Activated CD8-positive, alpha-beta memory T cell treated with anti-CD3 and anti-CD28 coated beads for 1 hour (primary cell): Measurements from ENCODE around the gene VTN.

ENCODE experiments used
- DNase-seq, 2 donors: peaks; one replicate each; pipeline ENCODE4 v3.0.0-alpha.2; 2020; ENCODE audit warnings: low read depth in 1 of 2; ENCODE audit errors: extremely low read depth in 1 of 2

Gene VTN

DNA sequence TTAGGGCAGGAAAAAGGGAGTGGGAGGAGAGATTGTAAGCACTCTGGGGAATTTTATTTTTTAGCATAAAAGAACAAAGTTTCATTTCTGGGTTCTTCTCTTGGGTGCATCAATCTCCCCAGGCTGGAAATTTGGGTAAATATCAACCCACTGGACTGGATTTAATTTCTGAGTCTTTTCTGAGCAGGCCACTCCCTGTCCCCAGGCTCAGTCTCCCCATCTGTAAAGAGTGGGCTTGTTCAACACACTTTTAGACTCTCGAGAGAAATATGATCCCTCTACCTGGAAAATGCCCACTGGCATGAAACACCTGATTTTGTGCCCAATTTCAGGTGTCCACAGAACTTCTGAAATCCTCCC lies 617 bp upstream of the VTN start:
- no peak for DNase-seq

DNA sequence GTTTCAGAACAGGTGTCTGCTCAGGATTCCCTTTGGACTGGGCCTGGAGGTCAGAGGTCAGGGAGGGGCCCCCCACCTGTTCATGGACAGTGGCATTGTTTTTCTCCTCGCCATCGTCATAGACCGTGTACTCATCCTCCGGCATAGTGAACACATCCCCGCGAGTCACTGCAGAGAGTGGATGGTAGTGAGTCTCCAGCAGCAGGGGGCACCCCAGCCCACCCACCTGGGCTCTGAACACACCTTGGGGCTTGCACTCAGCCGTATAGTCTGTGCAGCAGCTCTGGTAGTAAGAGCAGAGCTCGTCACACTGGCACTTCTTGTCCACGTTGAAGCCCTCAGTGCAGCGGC lies 448 bp downstream of the VTN start:
- no peak for DNase-seq

DNA sequence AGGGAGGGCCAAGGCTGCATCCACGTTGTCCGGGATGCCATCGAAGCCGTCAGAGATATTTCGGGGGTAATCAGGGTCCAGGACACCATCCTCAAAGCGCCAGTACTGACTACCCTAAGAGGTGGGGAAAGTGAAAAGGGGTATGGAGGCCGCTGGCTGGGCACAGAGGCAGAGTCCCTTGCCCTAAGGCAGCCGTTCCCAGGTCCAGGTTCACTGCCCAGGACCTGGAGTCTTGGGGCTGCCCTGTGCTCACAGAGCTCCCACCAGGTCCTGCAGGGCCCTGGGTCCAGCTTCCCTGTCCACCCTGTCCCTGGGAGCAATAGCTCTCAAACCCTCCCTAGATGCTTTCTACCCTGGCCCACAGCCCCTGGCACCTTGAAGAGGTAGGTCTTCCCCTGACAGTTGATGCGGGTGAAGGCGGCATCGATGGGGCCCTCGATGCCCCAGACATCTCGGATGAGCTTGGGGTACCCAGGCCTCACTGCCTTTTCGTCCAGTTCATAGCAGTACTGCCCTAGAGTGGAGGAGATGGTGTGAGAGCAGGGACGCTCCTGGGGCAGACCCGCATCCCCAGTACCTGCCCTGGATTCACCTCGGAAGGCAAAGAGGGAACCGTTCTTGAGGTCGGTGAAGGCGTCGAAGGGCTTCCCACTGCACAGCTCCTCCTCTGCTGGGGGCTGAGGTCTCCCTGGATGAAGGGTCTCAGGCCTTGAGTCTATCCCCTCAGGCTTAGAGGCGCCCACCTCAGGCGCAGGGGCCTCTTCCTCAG lies 1.0 kb downstream of the VTN start:
- DNase-seq: no peak

DNA sequence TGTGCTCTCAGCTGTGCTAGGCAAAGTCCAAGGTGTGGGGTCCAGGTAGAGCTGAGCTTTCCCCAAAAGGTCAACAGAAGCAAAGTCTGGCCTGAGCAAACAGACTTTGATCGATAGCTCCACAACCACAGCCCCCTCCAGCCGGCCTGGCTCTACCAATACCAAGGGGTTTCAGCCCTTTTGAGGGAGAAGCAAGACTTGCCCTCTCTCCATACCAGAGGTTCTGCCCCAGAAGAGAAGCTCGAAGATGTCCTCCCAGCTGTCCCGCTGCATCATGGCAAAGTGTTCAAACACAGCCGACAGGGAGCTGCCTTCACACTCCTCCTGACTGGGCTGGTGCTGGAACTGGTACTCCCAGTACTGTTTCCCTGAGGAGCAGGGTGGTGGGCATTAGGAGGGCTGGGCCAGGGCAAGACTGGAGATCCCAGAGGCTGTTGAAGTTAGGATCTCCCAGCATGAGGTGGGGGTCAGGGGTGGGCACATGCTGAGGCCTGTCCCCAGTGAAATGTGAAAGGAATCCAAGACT lies 1.7 kb downstream of the VTN start:
- DNase-seq: no peak

DNA sequence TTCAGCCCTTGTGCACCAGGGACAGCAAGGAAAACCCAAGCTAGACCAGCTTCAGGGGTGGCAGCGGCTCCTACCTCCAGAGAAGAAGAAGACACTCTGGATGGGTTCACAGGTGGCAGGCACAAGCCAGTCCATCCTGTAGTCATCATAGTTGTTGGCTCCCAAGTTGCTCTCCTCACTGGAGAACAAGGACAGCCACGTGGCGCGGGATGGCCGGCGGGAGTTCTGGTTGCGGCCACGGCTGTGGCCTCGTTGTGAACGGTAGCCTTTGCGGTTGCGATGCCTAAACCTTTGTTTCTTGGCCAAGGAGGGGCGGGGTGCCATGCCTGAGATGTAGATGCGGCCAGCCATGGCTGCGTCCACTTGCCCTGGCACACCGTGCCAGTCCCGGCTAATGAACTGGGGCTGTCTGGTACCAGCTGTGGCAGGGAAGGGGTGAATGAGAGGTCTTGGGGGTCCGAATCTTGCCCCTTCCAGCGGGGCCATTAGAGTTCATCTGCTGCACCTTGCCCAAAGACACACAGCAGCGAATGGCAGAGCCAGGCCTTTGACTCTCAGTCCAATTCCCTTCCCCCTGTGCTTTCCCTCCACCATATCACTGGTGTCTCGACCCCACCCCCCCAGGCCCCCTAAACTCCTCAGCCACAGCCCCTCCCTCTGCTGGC lies 2.3 kb downstream of the VTN start:
- DNase-seq: no peak

DNA sequence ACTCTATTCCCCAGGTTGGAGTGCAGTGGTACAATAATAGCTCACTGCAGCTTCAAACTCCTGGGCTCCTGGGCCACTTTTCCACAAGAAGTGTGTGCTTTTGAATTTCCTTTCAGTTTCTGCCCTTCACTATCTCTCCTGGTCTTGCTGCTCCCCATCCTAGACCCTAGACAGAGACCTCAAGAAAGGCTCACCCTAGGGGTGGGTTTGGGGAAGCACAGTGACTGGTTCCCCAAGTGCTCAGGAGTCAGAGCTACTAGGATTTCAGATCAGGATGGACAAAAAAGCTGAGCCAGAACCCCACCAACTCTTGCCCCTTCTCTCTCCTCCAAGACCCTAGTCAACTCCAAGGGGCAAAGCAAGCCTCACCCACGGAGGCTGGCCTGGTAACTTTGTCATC lies 3.5 kb downstream of the VTN start:
- no peak for DNase-seq

DNA sequence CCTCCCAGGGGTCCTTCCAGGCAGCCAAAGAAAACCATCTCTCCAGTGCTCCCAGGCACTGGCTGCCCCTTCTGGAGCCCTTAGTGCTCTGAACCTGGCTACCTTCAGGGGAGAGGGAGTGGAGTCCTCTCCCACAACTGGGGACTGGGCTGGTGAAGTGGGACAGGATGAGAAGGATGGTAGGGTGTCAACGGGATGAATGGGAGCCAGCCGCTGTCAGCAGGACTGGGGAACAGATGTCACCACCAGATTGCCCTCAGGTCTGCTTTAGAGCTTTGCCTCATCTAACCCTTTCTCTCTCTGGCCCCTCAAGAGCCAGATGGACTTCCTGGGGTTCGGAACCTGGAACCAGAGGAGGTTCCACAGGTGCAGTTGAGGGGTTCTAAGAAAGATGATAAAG lies 4.6 kb downstream of the VTN start:
- DNase-seq: no peak

DNA sequence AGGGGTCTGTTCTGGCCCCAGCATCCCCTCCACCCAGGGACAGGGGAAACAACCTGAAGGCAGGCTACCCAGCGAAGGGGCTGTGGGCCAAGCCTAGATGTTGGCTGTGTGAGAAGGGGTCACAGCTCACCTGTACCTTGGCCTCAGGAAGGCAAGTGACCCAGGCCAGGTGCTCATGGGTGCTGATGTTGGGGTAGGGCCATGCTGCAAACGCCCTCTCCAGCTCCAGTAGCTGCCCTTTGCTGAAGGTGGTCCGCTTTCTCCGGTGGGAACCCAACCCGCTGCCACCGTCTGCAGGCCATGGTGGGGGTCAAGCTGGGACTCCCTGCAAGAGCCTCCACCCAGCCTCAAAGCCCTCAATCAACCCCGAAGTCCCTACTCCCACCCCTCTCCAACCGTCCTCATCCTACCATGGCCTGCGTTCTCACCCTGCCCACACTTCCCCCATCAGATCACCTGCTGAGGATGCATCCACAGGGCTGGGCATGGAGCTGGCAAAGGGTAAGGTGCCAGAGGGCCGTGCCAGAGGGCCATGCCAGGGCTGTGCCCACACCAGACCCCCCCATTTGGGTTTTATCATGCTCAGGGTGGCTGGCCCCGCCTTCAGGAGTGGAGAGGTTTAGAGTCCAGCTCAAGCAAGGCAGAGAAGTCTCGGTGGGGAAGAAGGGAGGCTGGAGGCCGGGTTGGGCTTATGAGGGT lies 5.3 kb downstream of the VTN start, which contains the start of gene SEBOX:
TSS of gene SEBOX (minus strand) at position 535 of the 699 bp plus-strand sequence. CDS start at position 487, 48 bp downstream.
- DNase-seq: no peak

DNA sequence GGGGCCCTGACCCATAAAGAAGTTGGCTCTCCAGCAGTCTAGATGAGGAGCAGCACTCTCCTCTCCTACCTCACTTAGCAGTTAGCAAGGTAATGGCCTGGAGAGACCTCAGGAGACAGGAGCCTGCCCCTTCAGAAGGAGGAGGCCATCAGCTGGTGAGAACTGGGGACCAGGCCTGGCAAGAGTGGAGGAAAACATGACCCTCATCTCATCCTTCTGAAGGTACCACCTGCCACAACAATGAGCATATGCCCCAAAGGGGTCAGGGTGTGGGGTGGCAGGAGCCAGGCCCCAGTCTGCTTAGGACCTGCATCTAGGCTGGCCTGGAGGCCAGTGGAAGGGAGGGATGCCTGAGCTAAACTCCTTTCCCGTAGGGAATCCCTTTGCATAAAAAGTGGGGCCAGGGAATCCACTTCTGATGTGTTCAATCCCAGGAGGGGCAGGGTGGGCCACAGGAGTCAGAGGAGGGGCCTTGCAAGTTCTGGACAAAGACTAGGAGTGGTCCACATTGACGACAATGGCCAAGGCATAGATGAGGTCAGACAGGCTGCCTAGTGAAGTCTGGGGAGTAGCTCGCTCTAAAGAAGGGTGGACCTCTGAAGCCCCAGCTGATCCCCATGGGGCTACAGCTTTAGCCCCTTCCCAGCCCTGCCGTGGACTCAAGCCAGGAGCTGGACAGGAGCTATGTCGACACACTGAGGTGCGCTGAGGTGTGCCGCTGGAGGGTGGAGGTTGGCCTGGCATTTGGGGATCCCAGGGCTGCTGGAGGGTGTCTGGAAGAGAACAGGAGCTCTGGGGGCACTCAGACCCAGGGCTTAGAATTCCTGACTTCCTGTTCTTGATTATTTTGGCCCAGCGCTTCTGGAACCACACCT lies 6.1 kb downstream of the VTN start:
- no peak for DNase-seq

DNA sequence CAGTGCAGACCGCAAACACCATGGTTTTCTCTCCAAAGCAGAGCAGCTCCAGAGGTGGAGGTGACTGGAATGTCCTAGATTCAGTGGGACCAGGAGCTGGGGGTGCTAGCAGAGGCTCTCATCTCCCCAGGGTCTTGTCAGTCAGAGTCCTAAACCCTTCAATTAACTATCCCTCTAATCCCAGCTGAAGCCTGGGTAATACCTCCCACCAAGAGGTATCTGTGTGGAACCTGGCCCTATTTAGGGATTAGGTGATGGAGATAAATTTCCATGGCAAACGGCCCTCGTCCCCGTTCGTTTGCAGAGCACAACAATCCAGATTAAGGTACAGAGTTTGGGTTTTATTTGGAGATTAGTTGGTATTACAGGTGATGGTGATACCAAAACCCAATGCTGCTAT lies 6.9 kb downstream of the VTN start:
- DNase-seq: no peak

DNA sequence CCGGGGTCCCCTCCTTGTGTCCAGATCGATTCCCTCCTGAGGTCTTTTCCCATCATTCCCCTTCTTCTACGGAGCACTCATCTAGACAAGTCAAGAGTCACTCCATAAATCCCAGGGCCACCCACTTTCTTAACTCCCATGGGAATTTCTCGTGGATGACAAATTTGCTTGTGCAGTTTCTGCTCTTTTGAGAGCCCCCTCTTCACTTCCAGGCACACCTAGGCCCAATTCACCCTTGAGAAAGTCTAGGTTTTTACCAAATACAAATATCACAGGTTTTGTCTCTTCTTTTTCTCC lies 12.3 kb downstream of the VTN start:
- no peak for DNase-seq

DNA sequence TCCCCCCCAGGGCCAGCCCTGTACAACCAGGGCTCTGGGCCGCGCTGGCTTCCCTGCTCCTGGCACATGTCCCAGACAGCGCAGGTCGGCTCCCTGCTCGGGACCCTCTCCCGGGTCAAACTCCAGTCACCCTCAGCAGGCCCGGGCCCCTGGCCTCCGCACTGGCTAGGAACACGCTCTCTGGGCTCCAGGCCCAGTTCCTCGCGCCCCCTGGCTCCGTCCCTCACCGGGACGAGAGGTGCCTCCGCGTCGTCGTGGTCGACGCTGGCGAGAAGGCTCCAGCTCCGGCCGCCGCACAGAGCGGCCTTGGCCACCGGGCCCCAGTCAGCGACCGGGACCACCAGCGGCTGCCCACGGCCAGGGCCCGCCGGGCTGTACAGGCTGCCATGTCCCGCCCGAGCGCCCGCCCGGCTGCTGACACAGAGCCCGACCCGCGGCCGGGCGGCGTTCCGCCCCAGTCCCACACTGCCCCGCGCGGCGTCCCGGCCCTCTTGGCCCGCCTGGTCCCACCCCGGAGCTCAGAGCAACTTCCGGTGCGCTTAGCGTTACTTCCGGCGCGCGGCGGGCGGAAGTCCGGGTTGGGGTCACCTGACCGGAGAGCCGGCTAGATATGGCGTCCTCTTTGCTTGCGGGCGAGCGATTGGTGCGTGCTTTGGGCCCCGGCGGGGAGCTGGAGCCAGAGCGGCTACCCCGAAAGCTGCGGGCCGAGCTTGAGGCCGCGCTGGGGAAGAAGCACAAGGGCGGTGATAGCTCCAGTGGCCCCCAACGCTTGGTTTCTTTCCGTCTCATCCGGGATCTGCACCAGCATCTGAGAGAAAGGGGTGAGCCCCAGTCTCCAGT lies 12.8 kb downstream of the VTN start, which contains the start of gene POLDIP2:
TSS of gene POLDIP2 (minus strand) at position 467 of the 840 bp plus-strand sequence. CDS start at position 388, 79 bp downstream.
- peak; percentile 87 to 94 for DNase-seq

DNA sequence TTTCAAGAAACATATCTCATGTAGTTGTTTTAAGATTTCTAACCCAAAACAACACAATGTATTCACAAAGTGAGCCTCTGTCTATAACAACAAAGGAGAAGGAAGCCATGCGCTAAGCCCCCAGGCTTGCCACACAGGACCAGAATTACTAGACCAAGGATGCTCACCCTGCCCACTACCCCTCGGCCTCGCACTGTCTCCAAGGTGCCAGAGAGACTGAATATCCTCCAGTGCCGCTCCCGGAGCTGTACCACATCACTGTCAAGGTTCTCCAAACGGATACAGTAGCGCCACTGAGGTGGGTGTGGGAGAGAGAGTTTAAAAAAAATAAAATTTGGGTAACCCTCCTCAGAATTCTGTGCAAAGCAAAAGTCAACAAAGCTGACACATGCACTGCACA lies 19.8 kb downstream of the VTN start:
- no peak for DNase-seq

DNA sequence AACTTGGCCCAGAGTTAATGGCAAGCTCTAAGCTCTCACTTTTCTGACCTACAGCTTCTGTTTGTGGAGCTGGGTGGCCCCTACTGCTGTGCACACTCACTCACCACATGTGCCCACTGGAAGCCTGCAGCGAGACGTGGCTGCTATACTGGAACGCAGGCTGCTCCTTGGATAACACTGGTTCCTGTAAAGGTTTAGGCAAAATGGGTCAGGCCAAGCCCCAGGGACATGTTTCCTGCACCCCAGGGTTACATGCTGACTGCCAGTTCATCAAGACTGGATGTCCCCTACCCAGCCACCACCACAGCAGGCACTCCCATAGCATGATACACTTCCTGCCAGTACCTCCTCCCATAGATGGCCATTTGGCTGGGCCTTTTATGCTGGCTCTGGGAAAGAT lies 21.1 kb downstream of the VTN start:
- no peak for DNase-seq

DNA sequence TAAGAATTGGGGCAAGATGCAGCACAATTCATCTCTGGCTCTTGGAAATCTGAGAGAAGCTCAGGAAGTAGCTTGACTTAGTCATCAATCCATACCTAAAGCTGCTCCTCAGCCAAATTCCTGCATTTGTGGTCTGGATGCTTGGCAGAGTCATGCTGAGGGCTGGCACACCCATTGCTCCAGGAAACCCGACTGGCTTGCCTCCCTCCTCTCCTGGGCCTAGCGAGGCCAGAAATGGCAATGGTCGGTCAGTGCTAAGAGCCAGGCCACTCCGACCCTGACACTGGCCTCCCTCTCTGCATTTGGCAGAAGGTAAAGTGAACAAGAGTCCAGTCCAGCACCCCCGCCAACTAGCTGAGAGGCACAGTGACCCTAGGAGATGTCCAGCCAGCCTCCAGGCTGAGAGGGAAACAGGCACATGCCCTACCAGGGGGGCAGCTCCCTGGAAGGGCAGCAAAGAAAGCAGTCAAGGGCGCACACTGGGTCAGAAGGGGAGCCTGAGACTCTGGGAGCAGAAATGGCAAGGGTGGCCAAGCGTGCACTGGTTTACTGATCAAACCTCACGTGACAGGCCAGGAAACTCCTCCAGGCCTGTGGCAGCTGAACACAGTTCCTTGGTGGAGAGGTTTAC lies 22.7 kb downstream of the VTN start:
- DNase-seq: no peak

DNA sequence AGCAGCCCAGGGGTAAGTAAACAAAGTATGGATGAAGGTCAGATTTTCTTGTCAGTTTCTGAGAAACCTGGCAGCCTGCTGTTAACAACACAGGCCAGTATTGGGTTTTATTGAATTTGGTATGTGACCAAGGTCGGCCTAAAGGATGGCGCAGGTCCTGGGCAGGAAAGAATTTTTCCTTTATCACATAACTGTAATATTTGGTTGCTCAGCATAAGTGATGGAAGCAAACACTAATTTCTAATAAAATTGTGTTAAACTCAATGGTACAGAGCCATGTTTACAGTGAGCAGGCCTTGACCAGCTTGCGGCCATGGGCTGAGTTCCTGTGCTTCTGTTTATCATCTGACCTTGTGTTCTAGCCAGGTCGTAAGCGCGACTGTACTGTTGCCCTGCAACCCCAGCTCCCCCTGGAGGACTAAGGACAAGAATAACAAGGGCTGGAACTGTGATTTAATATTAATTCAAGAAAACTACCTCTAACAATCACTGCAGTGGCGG lies 23.3 kb downstream of the VTN start:
- DNase-seq: no peak

DNA sequence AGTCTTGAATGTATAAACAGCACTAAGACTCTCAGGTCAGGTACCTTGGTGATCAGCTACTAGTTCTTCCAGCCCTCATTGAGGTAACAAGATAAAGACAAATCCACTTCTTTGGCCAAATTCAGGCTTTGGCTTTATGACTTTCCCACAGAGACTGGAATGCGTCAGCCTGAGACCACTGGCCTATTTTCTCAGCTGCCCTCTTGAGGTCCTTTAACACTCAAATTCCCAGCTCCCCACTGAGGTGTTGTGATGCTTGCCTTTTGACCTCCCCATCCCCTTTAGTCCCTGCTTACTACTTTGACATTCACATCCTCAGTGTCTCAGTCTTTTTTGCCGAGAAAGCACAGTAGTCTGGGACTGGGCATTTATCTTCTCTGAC lies 23.9 kb downstream of the VTN start:
- no peak for DNase-seq

DNA sequence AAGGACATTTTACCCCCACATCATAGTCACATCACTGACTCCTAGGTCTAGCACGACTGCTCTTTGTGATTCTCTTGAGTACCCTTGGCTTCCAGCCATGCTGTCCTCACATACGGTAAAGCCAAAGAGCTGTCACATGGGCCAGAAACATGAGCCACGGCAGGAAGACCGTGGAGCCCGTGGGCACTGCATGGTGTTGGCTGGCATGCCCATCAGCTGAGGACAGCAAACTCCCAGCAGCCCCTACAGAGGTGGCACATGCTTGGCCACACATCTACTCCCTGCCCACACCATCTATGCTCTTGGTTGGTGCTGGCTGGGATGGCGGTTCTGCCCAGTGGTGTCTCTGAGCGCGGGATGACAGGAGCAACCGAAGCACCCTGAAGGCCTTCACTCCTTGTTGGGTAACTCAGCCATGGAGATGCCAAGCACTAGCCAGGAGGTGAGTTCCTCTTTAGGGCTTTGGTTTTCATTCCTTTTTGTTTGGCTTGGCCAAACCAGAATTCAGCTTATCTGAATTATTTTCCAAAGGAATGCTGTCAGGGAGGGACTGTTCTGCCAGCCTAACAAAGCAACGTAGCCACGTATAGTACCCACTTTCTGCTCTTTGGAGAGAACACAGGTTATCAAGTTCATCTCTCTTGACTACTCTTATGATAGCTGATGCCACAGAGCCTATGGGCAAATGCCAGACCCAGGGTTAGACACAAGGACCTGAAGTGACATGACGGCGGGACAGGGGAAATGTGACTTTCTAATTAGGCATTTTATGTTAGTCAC lies 24.5 kb downstream of the VTN start:
- no peak for DNase-seq

DNA sequence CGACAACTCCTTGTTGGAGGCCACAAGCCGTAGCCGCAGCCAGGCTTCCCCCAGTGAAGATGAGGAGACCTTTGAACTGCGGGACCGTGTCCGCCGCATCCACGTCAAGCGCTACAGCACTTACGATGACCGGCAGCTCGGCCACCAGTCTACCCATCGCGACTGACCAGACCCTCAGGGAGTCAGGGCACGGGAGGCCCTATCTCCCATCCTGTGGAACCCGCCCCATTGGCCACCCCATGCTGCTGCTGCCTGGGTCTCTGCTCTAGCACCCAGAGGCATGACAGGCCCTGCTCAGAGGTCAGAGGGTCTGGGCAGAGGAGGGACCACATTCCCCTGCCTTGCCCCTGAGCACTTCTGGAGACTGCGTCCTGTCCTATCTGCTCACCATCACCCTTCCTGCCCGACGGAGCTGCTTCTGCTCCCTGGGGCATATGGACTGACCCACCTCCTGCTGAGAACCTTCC lies 25.6 kb downstream of the VTN start:
- DNase-seq: no peak
